ENCODE measurements around the gene RAB4A. TPM values are rescaled to one million over a fixed set of nuclear protein-coding genes. Genes with fewer than 3 reads are reported as not detected.

RAB4A gene
- total RNA-seq, 1 donor from 2014 or later, result 28.1 TPM

DNA sequence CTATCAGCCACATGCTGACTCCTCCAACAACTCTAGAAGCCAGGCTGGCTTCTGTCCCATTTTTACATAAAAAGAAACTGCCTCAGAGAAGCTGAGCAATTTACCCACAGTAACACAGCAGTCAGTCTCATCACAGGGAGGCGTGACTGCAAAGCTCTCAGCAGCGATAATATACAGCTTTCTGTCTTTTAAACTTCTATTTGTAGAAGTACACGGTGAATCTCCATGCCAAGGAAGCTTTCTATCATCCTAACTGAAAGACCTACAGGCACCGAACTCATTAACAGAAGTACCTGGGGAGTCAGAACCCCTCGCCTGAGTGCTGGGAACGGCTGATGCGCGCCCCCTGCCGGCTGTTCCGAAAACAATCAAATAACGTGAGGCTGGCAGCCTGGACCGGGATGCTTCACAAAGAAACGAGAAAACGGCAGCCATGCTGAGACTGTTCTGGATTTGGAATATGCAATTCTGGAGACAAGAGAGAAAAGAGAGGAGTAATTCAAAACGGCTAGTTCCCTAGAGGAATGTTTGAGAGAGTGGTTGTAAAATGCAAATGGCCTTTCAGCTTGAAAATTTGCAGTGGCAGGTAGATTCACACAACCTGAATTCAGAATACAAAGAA lies 43.5 kb upstream of the RAB4A start:
- no peak for DNase-seq (ENCODE audit: low read depth)
- H3K4me3 ChIP-seq (ENCODE audit: low read depth, low read length), result no peak overlapping the region
- TF ChIP-seq, protein P1, sequence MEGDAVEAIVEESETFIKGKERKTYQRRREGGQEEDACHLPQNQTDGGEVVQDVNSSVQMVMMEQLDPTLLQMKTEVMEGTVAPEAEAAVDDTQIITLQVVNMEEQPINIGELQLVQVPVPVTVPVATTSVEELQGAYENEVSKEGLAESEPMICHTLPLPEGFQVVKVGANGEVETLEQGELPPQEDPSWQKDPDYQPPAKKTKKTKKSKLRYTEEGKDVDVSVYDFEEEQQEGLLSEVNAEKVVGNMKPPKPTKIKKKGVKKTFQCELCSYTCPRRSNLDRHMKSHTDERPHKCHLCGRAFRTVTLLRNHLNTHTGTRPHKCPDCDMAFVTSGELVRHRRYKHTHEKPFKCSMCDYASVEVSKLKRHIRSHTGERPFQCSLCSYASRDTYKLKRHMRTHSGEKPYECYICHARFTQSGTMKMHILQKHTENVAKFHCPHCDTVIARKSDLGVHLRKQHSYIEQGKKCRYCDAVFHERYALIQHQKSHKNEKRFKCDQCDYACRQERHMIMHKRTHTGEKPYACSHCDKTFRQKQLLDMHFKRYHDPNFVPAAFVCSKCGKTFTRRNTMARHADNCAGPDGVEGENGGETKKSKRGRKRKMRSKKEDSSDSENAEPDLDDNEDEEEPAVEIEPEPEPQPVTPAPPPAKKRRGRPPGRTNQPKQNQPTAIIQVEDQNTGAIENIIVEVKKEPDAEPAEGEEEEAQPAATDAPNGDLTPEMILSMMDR (conservative IDR thresholded peaks at IDR 0.05; ENCODE audit: low read depth, low read length), result peak; percentile 91

DNA sequence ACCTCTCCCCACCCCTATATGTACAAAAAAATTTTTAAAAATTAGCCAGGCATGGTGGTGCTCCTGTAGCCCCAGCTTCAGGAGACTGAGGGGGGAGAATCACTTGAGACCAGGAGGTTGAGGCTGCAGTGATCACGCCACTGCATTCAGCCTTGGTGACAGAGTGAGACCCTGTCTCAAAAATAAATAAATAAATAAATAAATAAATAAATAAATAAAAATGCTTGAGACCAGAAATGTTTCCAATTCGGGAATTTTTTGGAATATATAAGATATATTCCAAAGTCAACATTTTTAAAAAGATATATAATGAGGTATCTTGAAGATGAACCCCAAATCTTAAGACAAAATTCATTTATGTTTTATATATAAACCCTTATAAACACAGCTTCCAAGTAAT lies 42.4 kb upstream of the RAB4A start:
- no peak overlapping the region for H3K4me3 ChIP-seq (ENCODE audit: low read depth, low read length)
- DNase-seq (ENCODE audit: low read depth), result no peak
- TF ChIP-seq, protein P1 (conservative IDR thresholded peaks at IDR 0.05; ENCODE audit: low read depth, low read length), result no peak

DNA sequence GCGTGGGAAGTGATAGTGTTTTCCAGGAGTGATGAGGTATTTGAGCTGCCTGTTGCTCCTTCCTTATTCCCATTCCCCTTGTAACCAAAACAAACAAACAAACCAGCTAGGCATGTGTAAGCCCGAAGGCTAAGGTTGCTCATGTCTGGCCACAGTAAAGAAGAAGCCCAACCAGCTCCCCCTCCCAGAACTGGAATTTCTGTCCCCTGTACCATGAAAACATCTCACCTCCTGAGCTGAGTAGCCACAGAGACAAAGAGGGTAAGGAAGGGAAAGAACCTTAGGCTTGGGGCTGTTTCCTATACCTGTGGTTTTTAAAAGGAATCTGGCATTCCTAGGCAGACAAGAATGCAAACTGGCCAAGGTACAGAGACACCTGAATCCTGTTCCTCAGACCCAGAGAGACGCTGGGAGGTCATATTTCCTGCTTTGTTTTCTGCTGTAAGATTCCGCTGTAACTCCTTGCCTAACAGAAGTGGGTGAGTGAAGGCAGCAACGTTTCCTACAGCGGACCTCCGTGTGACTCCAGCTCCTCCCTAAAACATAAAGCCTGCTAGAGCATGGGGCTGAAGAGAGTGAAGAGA lies 41.7 kb upstream of the RAB4A start:
- TF ChIP-seq, protein P1 (conservative IDR thresholded peaks at IDR 0.05; ENCODE audit: low read depth, low read length), result no peak
- H3K4me3 ChIP-seq (ENCODE audit: low read depth, low read length), result peak overlapping the region; percentile 4
- peak; percentile 60 for DNase-seq (ENCODE audit: low read depth)

DNA sequence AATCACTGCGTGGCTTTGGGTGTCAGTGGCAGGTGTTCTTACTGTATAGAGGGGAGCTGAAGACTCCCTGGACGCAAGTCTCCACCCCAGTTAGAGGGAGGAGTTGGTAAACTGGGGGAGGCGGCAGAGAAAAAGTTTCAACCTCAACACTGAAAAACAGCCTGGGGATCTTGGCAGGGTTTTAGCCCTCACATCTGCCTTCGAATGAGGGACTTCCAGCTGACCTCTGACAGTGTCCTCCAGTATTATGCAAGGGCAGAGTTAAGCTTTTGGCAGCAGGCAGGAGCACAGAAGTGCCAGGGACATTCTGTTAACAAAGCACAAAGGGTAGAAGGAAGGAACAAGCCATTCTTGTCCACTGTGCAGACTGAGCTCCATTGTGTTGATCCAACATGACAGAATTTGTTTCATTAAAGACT lies 41.2 kb upstream of the RAB4A start:
- H3K4me3 ChIP-seq (ENCODE audit: low read depth, low read length), result peak overlapping the region; percentile 4
- DNase-seq (ENCODE audit: low read depth), result no peak
- TF ChIP-seq, protein P1 (conservative IDR thresholded peaks at IDR 0.05; ENCODE audit: low read depth, low read length), result no peak

DNA sequence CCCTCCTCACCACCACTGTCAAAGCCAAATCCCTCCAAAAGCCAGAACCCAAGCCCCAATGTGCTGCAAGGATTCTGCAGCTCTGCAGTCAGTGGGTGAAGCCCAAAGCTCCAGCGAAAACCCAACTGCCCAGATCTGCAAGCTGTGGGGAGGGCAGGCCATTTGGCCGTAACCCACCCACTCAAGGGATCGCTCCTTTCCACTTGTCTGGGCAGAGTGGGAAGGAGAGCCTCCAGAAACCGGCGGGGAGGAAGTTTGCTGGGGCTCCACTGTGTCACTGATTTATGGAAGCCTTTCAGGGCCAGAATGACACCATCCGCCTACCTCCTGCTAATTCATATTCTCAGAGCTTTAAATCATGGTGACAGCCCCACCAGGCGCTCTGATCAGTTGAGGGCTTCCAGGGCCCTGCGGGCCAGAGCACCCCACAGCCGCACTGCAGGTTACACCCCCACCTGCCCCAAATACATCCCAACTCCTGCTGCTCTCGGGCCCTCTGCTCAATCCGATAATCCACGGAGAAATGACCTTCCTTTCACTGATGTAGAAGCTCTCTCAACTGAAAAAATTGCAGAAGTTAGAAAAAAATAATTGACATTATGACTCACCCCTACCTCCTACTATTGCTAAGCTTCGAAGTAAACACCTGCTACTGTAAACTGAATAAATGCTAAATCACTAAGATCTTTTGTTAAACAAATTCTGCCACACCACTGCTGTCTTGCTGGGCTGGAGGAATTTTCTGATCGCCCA lies 40.6 kb upstream of the RAB4A start:
- DNase-seq (ENCODE audit: low read depth), result no peak
- H3K4me3 ChIP-seq (ENCODE audit: low read depth, low read length), result no peak overlapping the region
- TF ChIP-seq, protein P1 (conservative IDR thresholded peaks at IDR 0.05; ENCODE audit: low read depth, low read length), result no peak

DNA sequence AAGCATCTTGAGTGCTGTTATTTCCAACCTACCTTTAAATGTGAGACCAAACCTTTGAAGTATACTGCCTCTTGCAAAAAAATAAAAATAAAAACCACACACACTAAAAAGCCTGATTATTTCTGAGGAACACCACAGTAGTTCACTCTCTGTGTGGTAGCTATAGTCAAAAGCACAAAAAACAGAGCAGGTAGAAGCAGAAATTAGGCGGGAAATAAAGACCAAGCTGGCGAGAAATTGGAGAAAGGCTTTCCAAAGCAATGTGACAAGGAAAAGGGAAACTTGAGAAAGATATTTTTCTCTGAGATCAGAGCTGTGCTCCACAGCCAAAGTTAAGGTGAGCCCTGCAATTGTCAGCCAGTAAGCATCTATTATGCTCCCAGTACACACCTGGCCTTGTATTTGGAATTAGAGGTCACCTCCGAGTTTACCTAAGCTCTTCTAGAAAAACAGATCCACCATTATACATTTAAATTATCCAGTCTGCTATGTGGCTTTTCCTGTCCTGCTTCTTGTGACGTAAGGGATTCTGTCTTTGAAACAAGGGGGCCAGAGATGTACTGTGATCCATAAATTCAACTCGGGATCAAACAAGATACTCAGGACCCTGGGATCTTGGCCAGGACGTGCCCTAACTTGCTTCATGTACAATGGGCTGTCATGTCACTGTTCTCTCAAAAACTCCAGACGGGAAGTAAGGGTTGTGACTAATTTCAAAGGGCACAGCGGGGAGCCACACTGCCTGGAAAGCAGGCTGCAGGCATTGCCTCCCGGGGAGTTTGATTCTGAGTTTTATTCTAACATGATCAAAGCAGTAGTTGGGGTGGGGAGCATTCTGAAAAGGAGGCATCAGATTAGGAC lies 39.8 kb upstream of the RAB4A start:
- H3K4me3 ChIP-seq (ENCODE audit: low read depth, low read length), result no peak overlapping the region
- DNase-seq (ENCODE audit: low read depth), result no peak
- TF ChIP-seq, protein P1 (conservative IDR thresholded peaks at IDR 0.05; ENCODE audit: low read depth, low read length), result no peak

Data from epithelial cell of proximal tubule (primary cell).